NCI-H526 (cell line): ENCODE data around the gene C5orf34.
"Not testable (repeated sequence)": the region's sequence is repeated elsewhere in the genome, so short reads cannot be mapped to it uniquely, and the experiment has no call there.

ENCODE experiments used
- DNase-seq, 2 experiments: peaks; one replicate each; lab custom pipeline; 2025; lab: John Stamatoyannopoulos, UW

The C5orf34 gene

GRCh38 chr5:43514025-43514424, 923 bp downstream of the C5orf34 start:
- no peak for DNase-seq

GRCh38 chr5:43511062-43511461, 3.9 kb downstream of the C5orf34 start:
- DNase-seq = not testable (repeated sequence)

- no peak for DNase-seq
Observed at GRCh38 chr5:43498581-43498980, 16.4 kb downstream of the C5orf34 start.

- no peak for DNase-seq
Observed at GRCh38 chr5:43497311-43498104, 17.4 kb downstream of the C5orf34 start.

- no peak for DNase-seq
Observed at GRCh38 chr5:43491326-43491725, 23.6 kb downstream of the C5orf34 start.

- DNase-seq = no peak
Observed at GRCh38 chr5:43486353-43486752, 28.6 kb downstream of the C5orf34 start.

- no peak for DNase-seq
Observed at GRCh38 chr5:43485406-43485805, 29.5 kb downstream of the C5orf34 start.

GRCh38 chr5:43484106-43484849, 30.7 kb downstream of the C5orf34 start:
- DNase-seq = peak; percentile 79 to 94

- DNase-seq = peak; percentile 95 to 99
Observed at GRCh38 chr5:43483298-43484105, 31.4 kb downstream of the C5orf34 start, which contains the start of gene TMEM267. TSS of gene TMEM267 (minus strand) at chr5:43483865. CDS start at chr5:43453969, 29,896 bp downstream.

- DNase-seq = no peak
Observed at GRCh38 chr5:43482490-43483297, 32.3 kb downstream of the C5orf34 start.

- DNase-seq = no peak
Observed at GRCh38 chr5:43469671-43470391, 45.1 kb downstream of the C5orf34 start.

- DNase-seq = no peak
Observed at GRCh38 chr5:43467100-43467499, 47.8 kb downstream of the C5orf34 start.

- DNase-seq = not testable (repeated sequence)
Observed at GRCh38 chr5:43465455-43465854, 49.5 kb downstream of the C5orf34 start.

- DNase-seq = no peak
Observed at GRCh38 chr5:43461066-43461465, 53.9 kb downstream of the C5orf34 start.

GRCh38 chr5:43456556-43456955, 58.4 kb downstream of the C5orf34 start:
- no peak for DNase-seq

- not testable (repeated sequence) for DNase-seq
Observed at GRCh38 chr5:43441575-43441974, 73.4 kb downstream of the C5orf34 start.

GRCh38 chr5:43437062-43437660, 77.8 kb downstream of the C5orf34 start:
- no peak for DNase-seq
